ENCODE data around the gene NEDD8. TPM values are rescaled to one million over a fixed set of nuclear protein-coding genes. Genes with fewer than 3 reads are reported as not detected.

NEDD8 gene
- total RNA-seq, 4 donors from 2014 or later = 61.2 to 1,004 (median 192) TPM

DNA sequence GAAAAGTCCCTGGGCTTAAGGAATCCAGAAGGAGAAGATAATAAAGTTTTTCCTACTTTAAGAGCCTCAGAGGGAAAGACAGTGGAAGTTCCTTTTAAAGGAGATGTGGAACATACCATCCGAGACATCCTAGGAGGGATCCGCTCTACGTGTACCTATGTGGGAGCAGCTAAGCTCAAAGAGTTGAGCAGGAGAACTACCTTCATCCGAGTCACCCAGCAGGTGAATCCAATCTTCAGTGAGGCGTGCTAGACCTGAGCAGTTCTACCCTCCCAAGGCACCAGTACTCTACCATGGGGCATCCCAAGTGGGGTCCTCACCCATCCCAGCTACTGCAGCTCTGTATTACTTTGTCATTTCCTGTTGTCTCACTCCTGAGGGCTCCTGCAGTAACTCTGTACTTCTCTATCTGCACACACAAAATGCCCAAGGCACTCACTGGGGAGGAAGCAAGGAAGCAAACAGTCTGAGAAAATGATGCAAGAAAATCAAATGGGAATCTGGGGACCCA lies 6.4 kb upstream of the NEDD8 start:
- no peak overlapping the region for H3K27ac ChIP-seq
- no peak overlapping the region for H3K4me3 ChIP-seq
- no peaks in the 10 kb centered on the region for H3K27me3 ChIP-seq
- H3K4me1 ChIP-seq = peaks cover 0 to 23% of the 10 kb centered on the region in 2 donors
- no peak for DNase-seq
- no peaks in the 10 kb centered on the region for H3K36me3 ChIP-seq
- intact Hi-C loops (cut with DNase I; ENCODE audit: low total_unique reads) = loop anchor here (10.0 kb wide), 1 partner anchor 196 kb away; no protein-coding TSS in a partner anchor
- H3K9me3 ChIP-seq = no peaks in the 10 kb centered on the region
- TF ChIP-seq, protein P1, sequence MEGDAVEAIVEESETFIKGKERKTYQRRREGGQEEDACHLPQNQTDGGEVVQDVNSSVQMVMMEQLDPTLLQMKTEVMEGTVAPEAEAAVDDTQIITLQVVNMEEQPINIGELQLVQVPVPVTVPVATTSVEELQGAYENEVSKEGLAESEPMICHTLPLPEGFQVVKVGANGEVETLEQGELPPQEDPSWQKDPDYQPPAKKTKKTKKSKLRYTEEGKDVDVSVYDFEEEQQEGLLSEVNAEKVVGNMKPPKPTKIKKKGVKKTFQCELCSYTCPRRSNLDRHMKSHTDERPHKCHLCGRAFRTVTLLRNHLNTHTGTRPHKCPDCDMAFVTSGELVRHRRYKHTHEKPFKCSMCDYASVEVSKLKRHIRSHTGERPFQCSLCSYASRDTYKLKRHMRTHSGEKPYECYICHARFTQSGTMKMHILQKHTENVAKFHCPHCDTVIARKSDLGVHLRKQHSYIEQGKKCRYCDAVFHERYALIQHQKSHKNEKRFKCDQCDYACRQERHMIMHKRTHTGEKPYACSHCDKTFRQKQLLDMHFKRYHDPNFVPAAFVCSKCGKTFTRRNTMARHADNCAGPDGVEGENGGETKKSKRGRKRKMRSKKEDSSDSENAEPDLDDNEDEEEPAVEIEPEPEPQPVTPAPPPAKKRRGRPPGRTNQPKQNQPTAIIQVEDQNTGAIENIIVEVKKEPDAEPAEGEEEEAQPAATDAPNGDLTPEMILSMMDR (IDR thresholded peaks at IDR 0.05) = no peak
- no peak for TF ChIP-seq POLR2A (IDR thresholded peaks at IDR 0.05)

DNA sequence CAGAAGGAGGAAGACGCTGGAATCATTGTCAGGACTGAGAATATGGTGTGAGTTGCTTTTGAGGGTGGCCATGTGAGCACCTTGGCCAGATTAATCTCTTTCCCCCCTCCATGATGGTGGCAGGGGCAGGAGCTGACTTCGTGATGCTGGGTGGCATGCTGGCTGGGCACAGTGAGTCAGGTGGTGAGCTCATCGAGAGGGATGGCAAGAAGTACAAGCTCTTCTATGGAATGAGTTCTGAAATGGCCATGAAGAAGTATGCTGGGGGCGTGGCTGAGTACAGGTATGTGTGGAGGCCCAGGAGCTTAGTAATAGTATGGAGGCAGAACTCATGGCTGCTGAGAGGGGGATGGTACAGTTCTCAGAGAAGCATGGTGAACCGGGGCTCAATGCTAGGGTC lies 6.0 kb upstream of the NEDD8 start:
- intact Hi-C loops (cut with DNase I; ENCODE audit: low total_unique reads) = loop anchor here (10.0 kb wide), 1 partner anchor 197 kb away; no protein-coding TSS in a partner anchor
- no peak overlapping the region for H3K27ac ChIP-seq
- H3K4me1 ChIP-seq = peaks cover 0 to 28% of the 10 kb centered on the region in 2 donors
- DNase-seq = no peak
- H3K36me3 ChIP-seq = no peaks in the 10 kb centered on the region
- no peak overlapping the region for H3K4me3 ChIP-seq
- no peak for TF ChIP-seq POLR2A (IDR thresholded peaks at IDR 0.05)
- TF ChIP-seq, protein P1 (IDR thresholded peaks at IDR 0.05) = no peak
- H3K9me3 ChIP-seq = no peaks in the 10 kb centered on the region
- no peaks in the 10 kb centered on the region for H3K27me3 ChIP-seq

DNA sequence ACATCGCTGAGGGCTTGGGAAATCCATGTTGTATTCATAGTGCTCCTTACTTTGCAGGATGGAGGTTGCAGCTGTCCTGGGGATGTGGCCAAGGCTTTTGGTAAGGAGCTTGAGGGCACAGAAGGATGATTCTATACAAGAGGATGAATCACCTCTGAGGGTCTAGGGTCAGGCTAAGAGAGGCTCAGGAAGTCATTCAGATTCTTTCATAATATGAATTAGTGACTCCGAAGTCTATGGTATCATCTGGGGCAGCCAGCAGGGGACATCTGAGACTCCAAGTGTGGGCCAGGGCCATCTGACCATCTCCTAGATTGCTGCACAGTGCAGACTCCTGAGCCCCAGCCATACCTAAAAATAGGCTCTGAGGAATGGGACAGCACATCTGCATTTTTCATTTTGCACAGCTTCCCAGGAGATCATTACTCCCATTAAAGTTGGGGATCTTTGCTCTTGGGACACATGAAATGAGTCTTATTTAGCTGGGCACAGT lies 5.3 kb upstream of the NEDD8 start:
- Histone ChIP-seq H3K9me3 (no peaks in the 10 kb centered on the region), H3K27ac (no peak overlapping the region), H3K36me3 (no peaks in the 10 kb centered on the region), H3K4me3 (no peak overlapping the region), H3K4me1 (peaks cover 0 to 28% of the 10 kb centered on the region in 2 donors), H3K27me3 (no peaks in the 10 kb centered on the region)
- DNase-seq = no peak
- intact Hi-C loops (cut with DNase I; ENCODE audit: low total_unique reads) = loop anchor here (10.0 kb wide), 1 partner anchor 197 kb away; no protein-coding TSS in a partner anchor
- TF ChIP-seq, protein P1 (IDR thresholded peaks at IDR 0.05) = no peak
- TF ChIP-seq POLR2A (IDR thresholded peaks at IDR 0.05) = no peak

DNA sequence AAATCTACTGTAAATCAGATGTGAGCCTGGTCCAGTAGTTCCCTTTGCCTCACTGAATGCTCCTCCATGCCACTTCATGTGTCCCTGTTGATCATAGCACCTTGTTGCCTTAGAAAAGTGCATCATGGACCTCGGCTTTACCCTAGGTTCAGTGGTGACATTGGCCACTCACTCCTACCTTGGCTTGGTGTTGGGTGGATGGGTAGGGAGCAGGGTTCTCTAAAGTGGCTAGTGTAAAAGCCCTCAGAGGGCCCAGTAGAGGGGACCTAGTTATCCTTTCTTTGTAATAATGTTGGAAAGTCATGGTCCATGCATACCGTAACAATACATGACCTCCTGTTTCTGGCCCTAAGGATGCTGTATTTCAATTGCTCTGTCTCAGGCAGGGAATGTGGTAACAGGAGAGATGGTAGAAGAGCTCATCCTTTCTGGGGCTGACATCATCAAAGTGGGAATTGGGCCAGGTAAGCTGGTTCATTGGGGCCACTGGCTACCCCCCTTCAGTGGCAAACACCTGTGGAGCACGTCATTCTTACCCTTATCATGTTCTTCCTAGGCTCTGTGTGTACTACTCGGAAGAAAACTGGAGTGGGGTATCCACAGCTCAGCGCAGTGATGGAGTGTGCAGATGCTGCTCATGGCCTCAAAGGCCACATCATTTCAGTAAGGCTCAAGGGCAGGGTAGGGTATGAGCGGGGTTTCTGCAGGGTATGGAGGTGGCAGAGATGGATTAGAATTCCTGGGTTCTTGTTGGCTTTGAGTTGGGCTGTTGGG lies 4.7 kb upstream of the NEDD8 start:
- DNase-seq = no peak
- Histone ChIP-seq H3K4me1 (peaks cover 0 to 28% of the 10 kb centered on the region in 2 donors), H3K27ac (no peak overlapping the region), H3K27me3 (no peaks in the 10 kb centered on the region), H3K9me3 (no peaks in the 10 kb centered on the region), H3K4me3 (no peak overlapping the region), H3K36me3 (no peaks in the 10 kb centered on the region)
- TF ChIP-seq, protein P1 (IDR thresholded peaks at IDR 0.05) = no peak
- TF ChIP-seq POLR2A (IDR thresholded peaks at IDR 0.05) = no peak
- intact Hi-C loops (cut with DNase I; ENCODE audit: low total_unique reads) = loop anchor here (10.0 kb wide), 1 partner anchor 198 kb away; no protein-coding TSS in a partner anchor

Data from uterus (tissue), 4 donors.